Activated T-cell treated with anti-CD3 and anti-CD28 coated beads for 48 hours (primary cell): Measurements from ENCODE around the gene PRR29.
"Not testable (repeated sequence)": the region's sequence is repeated elsewhere in the genome, so short reads cannot be mapped to it uniquely, and the experiment has no call there.

Experiments used
- DNase-seq: peaks from one replicate; pipeline ENCODE4 v3.0.0-alpha.2; 2020; ENCODE audit warnings: low read depth

Gene PRR29

GRCh38 chr17:63997341-63998048 lies 656 bp upstream of the PRR29 start:
- DNase-seq: no peak

- no peak for DNase-seq
Measured at GRCh38 chr17:63998721-63999679, 849 bp downstream of the PRR29 start.

GRCh38 chr17:63999680-64000531 lies 1.8 kb downstream of the PRR29 start:
- DNase-seq: no peak

- no peak for DNase-seq
Measured at GRCh38 chr17:64001091-64001579, 3.0 kb downstream of the PRR29 start.

GRCh38 chr17:64001763-64002529 lies 3.8 kb downstream of the PRR29 start:
- no peak for DNase-seq

GRCh38 chr17:64002658-64003525 lies 4.7 kb downstream of the PRR29 start:
- DNase-seq: no peak

GRCh38 chr17:64003526-64004121 lies 5.5 kb downstream of the PRR29 start:
- DNase-seq: no peak

- no peak for DNase-seq
Measured at GRCh38 chr17:64004218-64004770, 6.1 kb downstream of the PRR29 start.

GRCh38 chr17:64004903-64005733 lies 7.0 kb downstream of the PRR29 start:
- DNase-seq: no peak

- no peak for DNase-seq
Measured at GRCh38 chr17:64005734-64006167, 7.6 kb downstream of the PRR29 start.

GRCh38 chr17:64006361-64007088 lies 8.4 kb downstream of the PRR29 start:
- no peak for DNase-seq

GRCh38 chr17:64007089-64007837 lies 9.1 kb downstream of the PRR29 start:
- not testable (repeated sequence) for DNase-seq

- DNase-seq: no peak
Measured at GRCh38 chr17:64007838-64008282, 9.7 kb downstream of the PRR29 start.

- DNase-seq: no peak
Measured at GRCh38 chr17:64008346-64008745, 10.2 kb downstream of the PRR29 start.

- DNase-seq: no peak
Measured at GRCh38 chr17:64008830-64009229, 10.7 kb downstream of the PRR29 start.

- DNase-seq: no peak
Measured at GRCh38 chr17:64009571-64010402, 11.6 kb downstream of the PRR29 start.
